AG09319 (cell line): ENCODE data around the gene RASSF10.

Experiments used
- DNase-seq: peaks from one replicate; pipeline ENCODE4 v3.0.0-alpha.2; 2010; ENCODE audit warnings: low read depth; ENCODE audit errors: extremely low read depth
- TF ChIP-seq, protein P1 (sequence below): IDR thresholded peaks from 2 replicates; pipeline ENCODE4 v1.5.1; 2011; ENCODE audit warnings: low read depth, mild to moderate bottlenecking, inconsistent platforms, low read length, moderate library complexity

RASSF10 gene

DNA sequence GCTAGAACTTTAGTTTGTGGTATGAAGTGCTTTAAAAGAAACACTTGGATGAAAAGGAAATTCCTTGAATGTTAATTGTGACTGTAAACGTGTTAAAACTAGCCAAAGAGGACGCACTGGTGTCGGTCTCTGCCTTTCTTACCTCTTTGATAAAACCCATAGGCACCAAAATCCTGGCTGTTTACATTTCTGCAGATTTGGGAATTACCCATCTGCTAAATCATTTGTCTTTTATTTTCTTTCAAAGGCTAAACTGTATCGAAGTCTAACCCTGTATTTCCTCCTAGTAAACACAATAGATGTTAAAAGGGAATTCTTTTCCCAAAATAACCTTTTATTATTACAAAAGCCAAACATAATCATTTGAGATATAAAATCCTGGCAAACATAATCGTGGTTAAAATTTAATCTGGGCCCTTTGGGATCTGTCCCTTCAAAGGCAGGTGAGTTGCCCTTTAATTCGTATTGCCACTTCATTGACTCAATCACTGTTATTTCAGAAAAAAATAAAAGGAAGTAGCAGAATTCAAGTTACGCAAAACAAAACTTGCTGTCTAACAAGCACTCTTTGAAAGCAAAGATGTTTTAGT lies 2.4 kb downstream of the RASSF10 start:
- TF ChIP-seq, protein P1, sequence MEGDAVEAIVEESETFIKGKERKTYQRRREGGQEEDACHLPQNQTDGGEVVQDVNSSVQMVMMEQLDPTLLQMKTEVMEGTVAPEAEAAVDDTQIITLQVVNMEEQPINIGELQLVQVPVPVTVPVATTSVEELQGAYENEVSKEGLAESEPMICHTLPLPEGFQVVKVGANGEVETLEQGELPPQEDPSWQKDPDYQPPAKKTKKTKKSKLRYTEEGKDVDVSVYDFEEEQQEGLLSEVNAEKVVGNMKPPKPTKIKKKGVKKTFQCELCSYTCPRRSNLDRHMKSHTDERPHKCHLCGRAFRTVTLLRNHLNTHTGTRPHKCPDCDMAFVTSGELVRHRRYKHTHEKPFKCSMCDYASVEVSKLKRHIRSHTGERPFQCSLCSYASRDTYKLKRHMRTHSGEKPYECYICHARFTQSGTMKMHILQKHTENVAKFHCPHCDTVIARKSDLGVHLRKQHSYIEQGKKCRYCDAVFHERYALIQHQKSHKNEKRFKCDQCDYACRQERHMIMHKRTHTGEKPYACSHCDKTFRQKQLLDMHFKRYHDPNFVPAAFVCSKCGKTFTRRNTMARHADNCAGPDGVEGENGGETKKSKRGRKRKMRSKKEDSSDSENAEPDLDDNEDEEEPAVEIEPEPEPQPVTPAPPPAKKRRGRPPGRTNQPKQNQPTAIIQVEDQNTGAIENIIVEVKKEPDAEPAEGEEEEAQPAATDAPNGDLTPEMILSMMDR: no peak
- no peak for DNase-seq

DNA sequence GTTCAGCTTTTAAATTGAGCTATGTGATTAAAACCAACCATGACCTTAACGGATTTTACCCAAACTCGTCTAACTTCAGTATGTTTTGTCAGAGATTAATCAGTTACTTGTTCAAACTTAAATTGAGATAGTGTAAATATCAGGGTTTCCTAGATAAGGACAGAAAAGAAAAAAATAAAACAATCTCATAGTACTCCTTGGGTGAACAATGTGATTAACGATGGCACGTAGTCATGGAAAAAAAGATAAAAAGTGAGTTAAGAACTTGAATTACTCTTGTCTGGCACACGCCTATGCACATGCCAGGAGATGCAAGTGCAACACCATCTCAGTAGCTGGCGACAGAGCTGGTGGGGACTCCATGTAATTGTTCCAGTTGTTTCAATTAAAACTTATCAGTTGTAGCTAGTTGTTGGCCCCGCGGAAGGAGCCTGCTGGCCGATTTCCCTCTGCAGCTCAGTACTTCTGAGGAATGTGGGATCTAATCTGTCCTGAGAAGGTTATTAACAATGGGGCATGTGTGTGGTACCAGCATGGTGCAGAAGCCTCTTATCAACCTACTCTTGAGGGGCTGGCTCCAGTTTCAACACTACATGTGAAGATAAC lies 3.0 kb downstream of the RASSF10 start:
- TF ChIP-seq, protein P1: no peak
- DNase-seq: no peak

DNA sequence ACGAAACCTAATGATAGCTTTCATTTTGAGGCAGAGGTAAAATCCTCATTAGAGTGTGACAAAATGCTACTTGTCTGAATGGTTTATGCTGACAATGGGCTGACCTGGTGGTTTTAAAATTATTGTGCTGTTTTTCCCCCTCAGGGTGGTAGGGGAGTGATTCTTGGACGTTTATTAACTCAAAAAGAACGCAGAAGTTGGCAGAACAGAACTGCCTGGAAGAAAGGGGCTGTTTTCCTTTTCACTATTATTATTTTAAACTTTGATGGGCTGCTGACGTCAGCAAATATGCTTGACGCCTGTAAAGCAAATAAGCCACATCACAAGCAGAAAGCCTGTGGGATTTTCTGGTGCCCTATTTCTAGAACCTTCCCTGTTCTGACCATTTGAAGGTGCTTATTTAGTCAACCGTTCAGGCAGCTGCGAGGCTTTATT lies 4.0 kb downstream of the RASSF10 start:
- TF ChIP-seq, protein P1: no peak
- no peak for DNase-seq

DNA sequence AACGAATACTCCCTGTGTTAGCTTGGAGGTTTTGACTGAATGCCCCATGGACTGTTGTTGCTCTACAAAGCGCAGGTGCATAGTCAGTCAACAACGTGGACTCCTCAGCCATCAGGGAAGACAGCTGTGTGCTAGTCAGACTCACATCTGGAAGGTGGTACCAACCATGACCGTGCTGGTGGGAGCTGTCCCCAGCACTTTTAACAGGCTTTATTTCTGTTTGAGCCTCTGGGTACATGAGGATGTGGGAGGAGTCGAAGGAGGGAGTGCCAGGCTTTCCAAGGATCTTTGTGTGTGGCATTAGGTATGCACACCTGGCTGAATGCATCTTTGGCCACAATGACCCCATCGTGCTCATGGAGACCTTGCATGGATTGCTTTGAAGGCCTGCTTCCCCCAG lies 6.6 kb downstream of the RASSF10 start:
- DNase-seq: no peak
- TF ChIP-seq, protein P1: no peak

DNA sequence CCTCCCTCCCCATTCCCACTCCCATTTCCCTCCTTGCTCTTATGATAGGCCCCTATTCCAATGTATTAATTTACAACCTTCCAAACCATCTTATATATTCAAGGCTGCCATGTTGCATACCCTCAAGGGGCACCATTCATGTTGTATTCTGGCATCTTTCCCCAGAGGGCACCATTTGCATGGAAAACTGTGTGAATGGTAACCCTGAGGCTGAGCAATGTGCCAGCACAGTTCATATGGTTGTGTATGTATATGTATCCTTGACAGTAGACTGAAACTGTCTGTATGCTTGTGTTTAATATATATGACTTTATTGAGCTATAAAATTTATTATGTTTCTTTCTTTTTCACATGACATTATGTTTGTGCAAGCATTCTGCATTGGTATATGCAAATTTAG lies 7.3 kb downstream of the RASSF10 start:
- DNase-seq: no peak
- TF ChIP-seq, protein P1: no peak

DNA sequence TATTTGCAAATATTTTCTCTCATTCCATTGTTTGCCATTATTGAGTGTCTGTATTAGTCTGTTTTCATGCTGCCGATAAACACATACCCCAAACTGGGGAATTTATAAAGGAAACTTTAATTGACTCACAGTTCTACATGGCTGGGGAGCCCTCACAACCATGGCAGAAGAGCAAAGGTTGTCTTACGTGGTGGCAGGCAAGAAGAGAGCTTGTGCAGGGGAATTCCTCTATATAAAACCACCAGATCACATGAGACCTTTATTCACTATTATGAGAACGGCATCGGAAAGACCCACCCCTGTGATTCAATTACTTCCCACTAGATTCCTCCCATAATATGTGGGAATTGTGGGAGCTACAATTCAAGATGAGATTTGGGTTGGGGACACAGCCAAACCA lies 10.2 kb downstream of the RASSF10 start:
- DNase-seq: no peak
- TF ChIP-seq, protein P1: no peak

DNA sequence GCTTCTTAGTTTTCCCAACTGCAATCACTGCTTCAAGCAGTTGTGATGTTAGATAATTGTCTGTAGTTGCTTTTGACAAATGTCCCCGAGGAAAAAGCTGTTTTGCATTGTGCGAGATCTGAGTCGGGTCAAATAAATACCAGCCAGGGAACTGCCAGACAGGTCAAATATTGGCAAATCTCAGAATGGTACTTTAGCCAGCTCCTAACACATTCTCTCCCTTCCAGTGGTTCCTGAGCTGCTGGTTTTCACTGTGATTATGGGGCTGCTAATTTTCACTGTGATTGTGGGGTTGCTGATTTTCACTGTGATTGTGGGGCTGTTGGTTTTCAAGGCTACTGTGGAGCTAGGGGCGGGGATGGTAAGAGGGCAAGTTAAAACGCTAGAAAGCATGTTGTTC lies 14.3 kb downstream of the RASSF10 start:
- no peak for DNase-seq
- TF ChIP-seq, protein P1: no peak
